Nephron progenitor cell (in vitro differentiated cells): ENCODE results near the gene CCDC9.
"Not testable (repeated sequence)": the region's sequence is repeated elsewhere in the genome, so short reads cannot be mapped to it uniquely, and the experiment has no call there.

ENCODE experiments used
- DNase-seq: peaks from one replicate; pipeline ENCODE4 v3.0.0; 2021
- H3K27ac Mint-ChIP-seq: 2 replicates; pipeline ENCODE4 v1.8.0; 2021; ENCODE audit warnings: mild to moderate bottlenecking, moderate library complexity, mixed read lengths
- H3K27me3 Mint-ChIP-seq: 2 replicates; pipeline ENCODE4 v1.8.0; 2021; ENCODE audit warnings: mild to moderate bottlenecking, low read depth, mixed read lengths; ENCODE audit not compliant: poor library complexity
- H3K36me3 Mint-ChIP-seq: 2 replicates; pipeline ENCODE4 v1.8.0; 2021; ENCODE audit warnings: low read depth, mixed read lengths
- H3K4me1 Mint-ChIP-seq: 2 replicates; pipeline ENCODE4 v1.8.0; 2021; ENCODE audit warnings: mixed read lengths
- H3K4me3 Mint-ChIP-seq: 2 replicates; pipeline ENCODE4 v1.8.0; 2021; ENCODE audit warnings: mild to moderate bottlenecking, moderate library complexity, mixed read lengths
- H3K9me3 Mint-ChIP-seq: 2 replicates; pipeline ENCODE4 v1.8.0; 2021; ENCODE audit warnings: mild to moderate bottlenecking, moderate library complexity, mixed read lengths
- TF ChIP-seq, protein P1 (sequence below): fragments of 200-600 bp; sonication (generic); IDR thresholded peaks from 2 replicates; pipeline ENCODE4 v1.5.0; 2021; ENCODE audit warnings: antibody characterized with exemption

The CCDC9 gene

GRCh38 chr19:47273313-47274070 is 17.2 kb downstream of the CCDC9 start:
- Mint-ChIP-seq H3K4me3 (peak overlapping the region; percentile 89), H3K4me1 (peaks cover 48% of the 10 kb centered on the region), H3K36me3 (peaks cover 30% of the 10 kb centered on the region), H3K27ac (peak overlapping the region; percentile 99), H3K27me3 (peaks cover 22% of the 10 kb centered on the region), H3K9me3 (no peaks in the 10 kb centered on the region)
- TF ChIP-seq, protein P1, sequence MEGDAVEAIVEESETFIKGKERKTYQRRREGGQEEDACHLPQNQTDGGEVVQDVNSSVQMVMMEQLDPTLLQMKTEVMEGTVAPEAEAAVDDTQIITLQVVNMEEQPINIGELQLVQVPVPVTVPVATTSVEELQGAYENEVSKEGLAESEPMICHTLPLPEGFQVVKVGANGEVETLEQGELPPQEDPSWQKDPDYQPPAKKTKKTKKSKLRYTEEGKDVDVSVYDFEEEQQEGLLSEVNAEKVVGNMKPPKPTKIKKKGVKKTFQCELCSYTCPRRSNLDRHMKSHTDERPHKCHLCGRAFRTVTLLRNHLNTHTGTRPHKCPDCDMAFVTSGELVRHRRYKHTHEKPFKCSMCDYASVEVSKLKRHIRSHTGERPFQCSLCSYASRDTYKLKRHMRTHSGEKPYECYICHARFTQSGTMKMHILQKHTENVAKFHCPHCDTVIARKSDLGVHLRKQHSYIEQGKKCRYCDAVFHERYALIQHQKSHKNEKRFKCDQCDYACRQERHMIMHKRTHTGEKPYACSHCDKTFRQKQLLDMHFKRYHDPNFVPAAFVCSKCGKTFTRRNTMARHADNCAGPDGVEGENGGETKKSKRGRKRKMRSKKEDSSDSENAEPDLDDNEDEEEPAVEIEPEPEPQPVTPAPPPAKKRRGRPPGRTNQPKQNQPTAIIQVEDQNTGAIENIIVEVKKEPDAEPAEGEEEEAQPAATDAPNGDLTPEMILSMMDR: no peak
- peak; percentile 89 for DNase-seq

DNA sequence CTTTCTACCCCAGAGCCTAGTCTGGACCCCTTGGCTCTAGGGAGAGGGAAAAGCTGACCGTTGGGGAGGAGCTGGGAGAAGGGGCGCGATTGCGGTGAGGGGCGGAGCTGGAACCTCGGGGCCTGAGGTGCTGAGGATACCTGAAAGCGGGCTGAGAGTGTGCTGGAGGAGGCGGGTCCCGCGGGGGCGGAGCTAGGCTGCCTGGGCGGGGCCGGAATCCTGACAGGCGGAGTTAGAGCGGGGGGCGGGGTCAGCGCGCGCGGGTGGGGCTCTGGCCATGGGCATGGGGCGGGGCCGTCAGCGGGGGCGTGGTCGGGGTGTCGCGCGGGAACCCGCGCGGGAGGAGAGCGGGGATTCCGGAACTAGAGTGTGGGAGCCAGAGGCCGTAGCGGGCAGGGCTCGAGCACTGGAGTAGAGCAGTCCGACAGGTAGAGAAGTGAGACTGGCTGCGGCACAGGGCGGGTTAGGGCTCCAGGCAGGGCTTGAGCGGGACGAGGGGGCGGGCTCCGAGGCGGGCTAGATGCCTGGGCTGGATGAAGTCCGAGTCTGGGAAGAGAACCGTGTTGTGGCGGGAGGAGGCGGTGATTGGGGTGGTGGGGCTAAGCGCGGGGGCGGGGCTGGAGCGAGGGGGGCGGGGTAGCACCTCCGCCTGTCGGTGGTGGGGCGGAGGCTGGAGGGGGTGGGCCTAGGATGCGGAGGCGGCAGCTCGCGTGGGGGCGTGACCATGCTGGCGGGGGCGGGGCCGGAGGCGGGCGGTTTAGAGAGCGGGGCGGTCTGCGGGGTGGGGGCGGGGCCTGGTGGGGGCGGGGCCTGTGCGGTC is 18.0 kb downstream of the CCDC9 start, which contains the start of gene INAFM1:
TSS of gene INAFM1 (plus strand) at position 815 of the 820 bp plus-strand sequence. CDS start 35 bp downstream, outside the sequence.
- peak within 1 kb of the TSS; percentile 99 for H3K27ac Mint-ChIP-seq
- TF ChIP-seq, protein P1: no peak
- peak within 1 kb of the TSS; percentile 89 for H3K4me3 Mint-ChIP-seq
- peak; percentile 100 for DNase-seq
- peaks cover 22% of the 10 kb centered on the region for H3K27me3 Mint-ChIP-seq
- no peaks in the 10 kb centered on the region for H3K9me3 Mint-ChIP-seq
- peaks cover 49% of the 10 kb centered on the region for H3K4me1 Mint-ChIP-seq
- H3K36me3 Mint-ChIP-seq: peaks cover 25% of the 10 kb centered on the region

DNA sequence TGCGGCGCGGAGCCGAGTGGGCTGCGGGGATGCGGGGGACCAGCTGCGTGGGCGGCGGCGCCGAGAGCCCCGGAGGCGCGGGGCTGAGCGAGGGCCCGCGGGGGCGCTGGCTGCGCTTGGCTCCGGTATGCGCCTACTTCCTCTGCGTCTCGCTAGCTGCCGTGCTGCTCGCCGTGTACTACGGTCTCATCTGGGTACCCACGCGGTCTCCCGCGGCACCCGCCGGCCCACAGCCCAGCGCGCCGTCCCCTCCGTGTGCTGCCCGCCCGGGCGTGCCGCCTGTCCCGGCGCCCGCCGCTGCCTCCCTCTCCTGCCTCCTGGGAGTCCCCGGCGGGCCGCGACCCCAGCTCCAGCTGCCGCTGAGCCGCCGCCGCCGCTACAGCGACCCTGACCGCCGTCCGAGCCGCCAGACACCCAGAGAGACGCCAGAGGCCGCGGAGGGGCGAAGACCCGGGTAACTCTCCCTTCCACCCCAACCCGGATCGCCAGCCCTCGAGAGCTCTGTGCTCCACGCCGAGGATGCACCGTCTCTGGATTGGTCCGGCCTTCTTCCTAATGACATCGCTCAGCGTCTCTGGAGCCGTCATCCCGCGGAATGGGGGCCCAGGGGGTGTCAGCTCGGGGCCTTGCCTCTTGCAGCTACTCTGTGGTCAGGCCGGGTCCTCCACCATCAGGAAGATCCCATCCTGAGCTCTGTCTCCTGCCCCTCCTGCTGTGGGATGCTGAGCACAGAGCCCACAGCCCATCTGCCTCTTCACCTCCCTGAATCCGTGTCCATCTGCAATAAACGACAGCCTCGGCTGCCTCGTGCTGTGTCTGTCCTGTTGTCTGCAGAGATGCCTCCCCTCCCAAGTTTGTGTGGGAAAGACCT is 18.8 kb downstream of the CCDC9 start:
- no peaks in the 10 kb centered on the region for H3K9me3 Mint-ChIP-seq
- H3K4me3 Mint-ChIP-seq: peak overlapping the region; percentile 84
- DNase-seq: peak; percentile 66
- H3K36me3 Mint-ChIP-seq: peaks cover 23% of the 10 kb centered on the region
- no peak overlapping the region for H3K27ac Mint-ChIP-seq
- TF ChIP-seq, protein P1: no peak
- peaks cover 16% of the 10 kb centered on the region for H3K27me3 Mint-ChIP-seq
- peaks cover 49% of the 10 kb centered on the region for H3K4me1 Mint-ChIP-seq

- Mint-ChIP-seq H3K4me3 (peak overlapping the region; percentile 84), H3K27ac (no peak overlapping the region), H3K9me3 (no peaks in the 10 kb centered on the region), H3K4me1 (peaks cover 45% of the 10 kb centered on the region), H3K27me3 (peaks cover 16% of the 10 kb centered on the region), H3K36me3 (peaks cover 15% of the 10 kb centered on the region)
- TF ChIP-seq, protein P1: no peak
- no peak for DNase-seq
Measured at GRCh38 chr19:47275791-47276461, 19.6 kb downstream of the CCDC9 start.

DNA sequence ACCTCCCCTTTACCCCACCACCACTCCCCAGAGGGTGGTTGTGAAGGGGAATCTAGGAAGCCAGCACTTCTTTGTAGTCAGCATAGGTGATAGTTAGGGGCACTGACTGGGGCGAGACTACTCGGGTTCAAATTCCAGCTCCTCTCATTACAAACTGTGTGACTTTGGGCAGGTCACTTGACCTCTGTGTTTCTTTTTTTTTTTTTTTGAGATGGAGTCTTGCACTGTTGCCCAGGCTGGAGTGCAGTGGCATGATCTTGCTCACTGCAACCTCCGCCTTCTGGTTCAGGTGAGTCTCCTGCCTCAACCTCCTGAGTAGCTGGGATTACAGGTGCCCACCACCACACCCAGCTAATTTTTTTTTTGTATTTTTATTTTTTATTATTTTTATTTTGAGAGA is 20.2 kb downstream of the CCDC9 start:
- peaks cover 39% of the 10 kb centered on the region for H3K4me1 Mint-ChIP-seq
- peaks cover 12% of the 10 kb centered on the region for H3K36me3 Mint-ChIP-seq
- peaks cover 16% of the 10 kb centered on the region for H3K27me3 Mint-ChIP-seq
- DNase-seq, H3K9me3 Mint-ChIP-seq, H3K27ac Mint-ChIP-seq, H3K4me3 Mint-ChIP-seq: not testable (repeated sequence)
